NCI-H748 treated with DMSO at 0.1 percent for 48 hours (cell line): ENCODE data around the gene KERA.

Source experiments
- DNase-seq: peaks from one replicate; lab custom pipeline; 2025; lab: John Stamatoyannopoulos, UW

KERA gene

GRCh38 chr12:91073426-91073825 lies 15.6 kb upstream of the KERA start:
- DNase-seq: no peak

GRCh38 chr12:91072931-91073330 lies 15.1 kb upstream of the KERA start:
- DNase-seq: peak; percentile 7

GRCh38 chr12:91070936-91071335 lies 13.1 kb upstream of the KERA start:
- DNase-seq: no peak

GRCh38 chr12:91065396-91065795 lies 7.6 kb upstream of the KERA start:
- no peak for DNase-seq

GRCh38 chr12:91064640-91065039 lies 6.8 kb upstream of the KERA start:
- no peak for DNase-seq

GRCh38 chr12:91061091-91061490 lies 3.3 kb upstream of the KERA start:
- no peak for DNase-seq

GRCh38 chr12:91059211-91059610 lies 1.4 kb upstream of the KERA start:
- DNase-seq: no peak

- no peak for DNase-seq
Observed at GRCh38 chr12:91058786-91059185, 962 bp upstream of the KERA start.

- DNase-seq: no peak
Observed at GRCh38 chr12:91056488-91056887, 1.3 kb downstream of the KERA start.

- no peak for DNase-seq
Observed at GRCh38 chr12:91055976-91056375, 1.8 kb downstream of the KERA start.

GRCh38 chr12:91053951-91054715 lies 3.7 kb downstream of the KERA start:
- no peak for DNase-seq

- DNase-seq: no peak
Observed at GRCh38 chr12:91052026-91052425, 5.8 kb downstream of the KERA start.

GRCh38 chr12:91044586-91044985 lies 13.2 kb downstream of the KERA start:
- no peak for DNase-seq

GRCh38 chr12:91043408-91043807 lies 14.4 kb downstream of the KERA start:
- DNase-seq: no peak

GRCh38 chr12:91040096-91040755 lies 17.6 kb downstream of the KERA start:
- no peak for DNase-seq

GRCh38 chr12:91037276-91037675 lies 20.5 kb downstream of the KERA start:
- no peak for DNase-seq

- DNase-seq: no peak
Observed at GRCh38 chr12:91033251-91033650, 24.6 kb downstream of the KERA start.

- no peak for DNase-seq
Observed at GRCh38 chr12:91023326-91024004, 34.4 kb downstream of the KERA start.

- DNase-seq: no peak
Observed at GRCh38 chr12:91021076-91021475, 36.7 kb downstream of the KERA start.

GRCh38 chr12:91019455-91019854 lies 38.4 kb downstream of the KERA start:
- no peak for DNase-seq

- DNase-seq: no peak
Observed at GRCh38 chr12:91017511-91018263, 40.1 kb downstream of the KERA start.

GRCh38 chr12:91017043-91017442 lies 40.8 kb downstream of the KERA start:
- no peak for DNase-seq
